Epidermal melanocyte (primary cell): Measurements from ENCODE around the gene TPPP2.

Experiments
- DNase-seq: peaks from one replicate; pipeline ENCODE4 v3.0.0; 2011; ENCODE audit warnings: low spot score; ENCODE audit not compliant: insufficient read length

The TPPP2 gene

GRCh38 chr14:21056520-21057163 is 26.6 kb downstream of the TPPP2 start:
- no peak for DNase-seq

GRCh38 chr14:21057803-21058675 is 28.0 kb downstream of the TPPP2 start, which contains the start of gene RNASE8:
Gene RNASE8 (plus strand): TSS chr14:21057822. CDS start chr14:21057893, 71 bp downstream.
- no peak for DNase-seq

GRCh38 chr14:21058903-21059302 is 28.9 kb downstream of the TPPP2 start:
- no peak for DNase-seq

- peak; percentile 59 for DNase-seq
These were observed 30.0 kb downstream of the TPPP2 start for GRCh38 chr14:21059842-21060613.

- no peak for DNase-seq
These were observed 30.8 kb downstream of the TPPP2 start for GRCh38 chr14:21060614-21061346.

GRCh38 chr14:21061347-21061668 is 31.3 kb downstream of the TPPP2 start:
- no peak for DNase-seq

GRCh38 chr14:21063479-21063878 is 33.5 kb downstream of the TPPP2 start:
- DNase-seq, result no peak

GRCh38 chr14:21066882-21067502 is 37.0 kb downstream of the TPPP2 start:
- no peak for DNase-seq

GRCh38 chr14:21068521-21069387 is 38.7 kb downstream of the TPPP2 start:
- no peak for DNase-seq

GRCh38 chr14:21069388-21070082 is 39.5 kb downstream of the TPPP2 start:
- peak; percentile 78 for DNase-seq

GRCh38 chr14:21070083-21070609 is 40.1 kb downstream of the TPPP2 start, which contains the start of gene ARHGEF40:
Gene ARHGEF40 (plus strand): TSS chr14:21070304. CDS start chr14:21070397, 93 bp downstream.
- DNase-seq, result no peak

GRCh38 chr14:21070610-21071224 is 40.7 kb downstream of the TPPP2 start:
- DNase-seq, result no peak

GRCh38 chr14:21071225-21072030 is 41.4 kb downstream of the TPPP2 start:
- DNase-seq, result peak; percentile 84

- DNase-seq, result peak; percentile 50
These were observed 42.0 kb downstream of the TPPP2 start for GRCh38 chr14:21072031-21072473.

GRCh38 chr14:21072781-21073339 is 42.8 kb downstream of the TPPP2 start:
- no peak for DNase-seq

GRCh38 chr14:21073921-21074320 is 43.9 kb downstream of the TPPP2 start:
- DNase-seq, result no peak
